PFSK-1 (cell line): ENCODE measurements around the gene TMEM61.

Source experiments
- FOXP2 ChIP-seq: optimal IDR thresholded peaks from 2 replicates; pipeline ENCODE3; 2011; ENCODE audit warnings: borderline replicate concordance, control low read depth, inconsistent platforms; ENCODE audit not compliant: insufficient read depth; ENCODE audit errors: extremely low read length, extremely low read depth
- POLR2AphosphoS5 ChIP-seq: IDR thresholded peaks from 2 replicates; pipeline ENCODE4 v1.6.1; 2012; ENCODE audit warnings: low read depth, mild to moderate bottlenecking, control low read depth, low read length, moderate library complexity
- SIN3A ChIP-seq: IDR thresholded peaks from 2 replicates; pipeline ENCODE4 v1.6.1; 2012; ENCODE audit warnings: mild to moderate bottlenecking, low read length, moderate library complexity, borderline replicate concordance; ENCODE audit not compliant: insufficient read depth
- TAF1 ChIP-seq: IDR thresholded peaks from 2 replicates; pipeline ENCODE4 v1.6.1; 2012; ENCODE audit warnings: low read length, control low read depth, borderline replicate concordance; ENCODE audit not compliant: insufficient read depth
- TF ChIP-seq, protein P1 (sequence below), 2 experiments: IDR thresholded peaks; 2 replicates each; pipeline versions ENCODE4 v1.6.1 to v1.8.0; 2011 to 2012; ENCODE audit warnings: low read depth in 2 of 2, low read length in 2 of 2, control low read depth in 1 of 2, inconsistent platforms in 1 of 2, mild to moderate bottlenecking in 1 of 2, moderate library complexity in 1 of 2; ENCODE audit not compliant: insufficient read depth in 1 of 2

TMEM61 gene

DNA sequence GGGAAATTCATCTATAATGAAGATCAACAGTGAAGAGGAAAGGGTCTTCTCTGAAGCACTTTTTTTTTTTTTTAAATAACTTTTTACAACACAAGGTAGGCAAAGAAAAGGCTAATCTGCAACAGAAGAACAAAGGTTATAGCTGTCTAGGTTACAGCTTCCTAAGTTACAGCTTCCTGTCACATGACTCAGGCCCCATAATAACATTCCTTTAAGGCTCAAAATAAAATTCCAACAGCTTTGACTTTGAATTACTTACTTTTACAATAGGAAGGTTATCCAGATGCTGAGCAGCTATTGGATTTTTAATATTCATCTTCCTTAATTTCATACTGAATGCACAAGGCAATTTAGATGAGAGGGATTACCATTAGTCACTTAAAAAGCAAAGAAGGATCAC is 40.4 kb upstream of the TMEM61 start:
- TF ChIP-seq, protein P1, sequence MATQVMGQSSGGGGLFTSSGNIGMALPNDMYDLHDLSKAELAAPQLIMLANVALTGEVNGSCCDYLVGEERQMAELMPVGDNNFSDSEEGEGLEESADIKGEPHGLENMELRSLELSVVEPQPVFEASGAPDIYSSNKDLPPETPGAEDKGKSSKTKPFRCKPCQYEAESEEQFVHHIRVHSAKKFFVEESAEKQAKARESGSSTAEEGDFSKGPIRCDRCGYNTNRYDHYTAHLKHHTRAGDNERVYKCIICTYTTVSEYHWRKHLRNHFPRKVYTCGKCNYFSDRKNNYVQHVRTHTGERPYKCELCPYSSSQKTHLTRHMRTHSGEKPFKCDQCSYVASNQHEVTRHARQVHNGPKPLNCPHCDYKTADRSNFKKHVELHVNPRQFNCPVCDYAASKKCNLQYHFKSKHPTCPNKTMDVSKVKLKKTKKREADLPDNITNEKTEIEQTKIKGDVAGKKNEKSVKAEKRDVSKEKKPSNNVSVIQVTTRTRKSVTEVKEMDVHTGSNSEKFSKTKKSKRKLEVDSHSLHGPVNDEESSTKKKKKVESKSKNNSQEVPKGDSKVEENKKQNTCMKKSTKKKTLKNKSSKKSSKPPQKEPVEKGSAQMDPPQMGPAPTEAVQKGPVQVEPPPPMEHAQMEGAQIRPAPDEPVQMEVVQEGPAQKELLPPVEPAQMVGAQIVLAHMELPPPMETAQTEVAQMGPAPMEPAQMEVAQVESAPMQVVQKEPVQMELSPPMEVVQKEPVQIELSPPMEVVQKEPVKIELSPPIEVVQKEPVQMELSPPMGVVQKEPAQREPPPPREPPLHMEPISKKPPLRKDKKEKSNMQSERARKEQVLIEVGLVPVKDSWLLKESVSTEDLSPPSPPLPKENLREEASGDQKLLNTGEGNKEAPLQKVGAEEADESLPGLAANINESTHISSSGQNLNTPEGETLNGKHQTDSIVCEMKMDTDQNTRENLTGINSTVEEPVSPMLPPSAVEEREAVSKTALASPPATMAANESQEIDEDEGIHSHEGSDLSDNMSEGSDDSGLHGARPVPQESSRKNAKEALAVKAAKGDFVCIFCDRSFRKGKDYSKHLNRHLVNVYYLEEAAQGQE (IDR thresholded peaks at IDR 0.05; ENCODE audit: insufficient read depth in 1 of 2, low read depth in 2 of 2, low read length in 2 of 2): no peak
- TF ChIP-seq TAF1 (no peak), POLR2AphosphoS5 (no peak), FOXP2 (no peak), SIN3A (no peak)

DNA sequence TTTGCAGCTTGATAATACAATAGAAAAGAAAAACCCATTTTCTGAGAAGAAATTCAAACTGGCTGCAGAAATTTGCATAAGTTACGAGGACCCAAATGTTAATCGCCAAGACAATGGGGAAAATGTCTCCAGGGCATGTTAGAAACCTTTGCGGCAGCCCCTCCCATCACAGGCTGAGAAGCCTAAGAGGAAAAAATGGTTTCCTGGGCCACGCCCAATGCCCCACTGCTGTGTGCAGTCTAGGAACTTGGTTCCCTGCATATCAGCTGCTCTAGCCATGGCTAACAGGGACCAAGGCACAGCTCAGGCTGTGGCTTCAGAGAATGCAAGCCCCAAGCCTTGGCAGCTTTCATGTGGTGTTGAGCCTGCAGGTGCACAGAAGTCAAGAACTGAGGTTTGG is 37.5 kb upstream of the TMEM61 start:
- TF ChIP-seq FOXP2 (no peak), SIN3A (no peak), POLR2AphosphoS5 (no peak), TAF1 (no peak)
- TF ChIP-seq, protein P1 (IDR thresholded peaks at IDR 0.05; ENCODE audit: insufficient read depth in 1 of 2, low read depth in 2 of 2, low read length in 2 of 2): no peak

DNA sequence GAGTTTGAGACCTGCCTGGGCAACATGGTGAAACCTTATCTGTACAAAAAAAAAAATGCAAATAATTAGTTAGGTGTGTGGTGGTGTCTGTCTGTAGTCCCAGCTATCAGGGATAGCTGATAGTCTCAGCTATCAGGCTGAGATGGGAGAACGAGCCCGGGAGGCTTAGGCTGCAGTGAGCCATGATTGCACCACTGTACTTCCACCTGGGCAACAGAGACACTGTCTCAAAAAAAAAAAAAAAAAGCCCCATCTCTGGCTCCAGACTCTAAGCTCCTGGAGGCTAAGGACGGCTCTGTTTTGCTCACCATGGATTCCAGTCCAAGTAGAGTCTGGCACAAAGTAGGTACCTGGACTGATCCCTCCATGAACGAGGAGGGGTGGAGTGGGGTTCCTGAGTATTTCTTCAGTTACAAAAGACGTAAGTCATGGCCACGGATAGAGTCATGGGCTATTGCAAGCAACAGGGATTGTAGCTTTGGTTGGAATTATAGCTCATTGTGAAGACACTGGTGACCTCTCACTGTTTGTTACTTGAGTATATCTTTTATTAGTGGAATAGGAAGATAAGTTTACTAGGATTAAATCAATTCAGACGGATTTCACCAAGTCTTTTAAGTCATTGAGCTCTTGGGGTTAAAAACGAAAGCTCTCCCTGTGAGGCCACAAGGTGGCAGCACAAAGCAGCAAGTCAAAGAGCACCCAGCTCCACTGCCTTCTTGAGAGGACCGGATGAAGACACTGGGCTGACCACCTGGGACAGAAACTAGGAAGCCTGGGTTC is 35.6 kb upstream of the TMEM61 start:
- TF ChIP-seq, protein P1 (IDR thresholded peaks at IDR 0.05; ENCODE audit: insufficient read depth in 1 of 2, low read depth in 2 of 2, low read length in 2 of 2): no peak
- TF ChIP-seq FOXP2: no peak
- no peak for TF ChIP-seq SIN3A
- TF ChIP-seq TAF1: no peak
- no peak for TF ChIP-seq POLR2AphosphoS5

GRCh38 chr1:54945393-54945936 is 35.0 kb upstream of the TMEM61 start:
- TF ChIP-seq, protein P1 (IDR thresholded peaks at IDR 0.05; ENCODE audit: insufficient read depth in 1 of 2, low read depth in 2 of 2, low read length in 2 of 2): no peak
- TF ChIP-seq FOXP2: no peak
- TF ChIP-seq TAF1: no peak
- TF ChIP-seq POLR2AphosphoS5: no peak
- no peak for TF ChIP-seq SIN3A
